Measurements from ENCODE around the gene CMTM6.

The CMTM6 gene, protein sequence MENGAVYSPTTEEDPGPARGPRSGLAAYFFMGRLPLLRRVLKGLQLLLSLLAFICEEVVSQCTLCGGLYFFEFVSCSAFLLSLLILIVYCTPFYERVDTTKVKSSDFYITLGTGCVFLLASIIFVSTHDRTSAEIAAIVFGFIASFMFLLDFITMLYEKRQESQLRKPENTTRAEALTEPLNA

GRCh38 chr3:32502118-32502945, at the start of gene CMTM6:
TSS of gene CMTM6 (minus strand) at chr3:32502852. CDS start at chr3:32502745, 107 bp downstream.
- in situ Hi-C loops (cut with MboI; ENCODE audit: low sequenced_read_pairs), result loop anchor here (25.0 kb wide), 1 partner anchor 160 kb away; no protein-coding TSS in a partner anchor

- in situ Hi-C loops (cut with MboI; ENCODE audit: low sequenced_read_pairs), result no loop called here
These were observed 49.4 kb upstream of the CMTM6 start for GRCh38 chr3:32552013-32552412.

GRCh38 chr3:32551496-32551895, 48.8 kb upstream of the CMTM6 start:
- in situ Hi-C loops (cut with MboI; ENCODE audit: low sequenced_read_pairs), result no loop called here

GRCh38 chr3:32551087-32551486, 48.4 kb upstream of the CMTM6 start:
- in situ Hi-C loops (cut with MboI; ENCODE audit: low sequenced_read_pairs), result no loop called here

GRCh38 chr3:32545305-32545704, 42.7 kb upstream of the CMTM6 start:
- in situ Hi-C loops (cut with MboI; ENCODE audit: low sequenced_read_pairs), result no loop called here

DNA sequence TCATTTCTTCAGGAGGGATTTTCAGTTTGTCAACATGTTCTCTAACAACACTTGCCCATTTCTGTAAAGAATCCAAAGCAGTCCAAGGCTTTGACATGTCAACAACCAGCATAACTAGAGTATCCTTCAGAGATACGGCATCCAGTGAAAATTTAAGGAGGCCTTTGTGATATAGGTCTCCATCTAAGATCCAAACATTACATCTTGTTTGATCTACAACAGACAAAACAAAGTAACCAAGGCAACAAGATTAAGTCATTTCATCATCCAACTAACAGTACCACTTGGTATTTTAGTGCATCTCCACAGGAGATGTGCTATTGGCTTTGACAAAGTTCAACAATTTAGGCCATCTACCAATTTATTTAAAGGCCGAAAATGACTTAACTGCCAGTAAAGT, 42.2 kb upstream of the CMTM6 start:
- in situ Hi-C loops (cut with MboI; ENCODE audit: low sequenced_read_pairs), result no loop called here

- in situ Hi-C loops (cut with MboI; ENCODE audit: low sequenced_read_pairs), result no loop called here
These were observed 40.2 kb upstream of the CMTM6 start for GRCh38 chr3:32542807-32543206.

DNA sequence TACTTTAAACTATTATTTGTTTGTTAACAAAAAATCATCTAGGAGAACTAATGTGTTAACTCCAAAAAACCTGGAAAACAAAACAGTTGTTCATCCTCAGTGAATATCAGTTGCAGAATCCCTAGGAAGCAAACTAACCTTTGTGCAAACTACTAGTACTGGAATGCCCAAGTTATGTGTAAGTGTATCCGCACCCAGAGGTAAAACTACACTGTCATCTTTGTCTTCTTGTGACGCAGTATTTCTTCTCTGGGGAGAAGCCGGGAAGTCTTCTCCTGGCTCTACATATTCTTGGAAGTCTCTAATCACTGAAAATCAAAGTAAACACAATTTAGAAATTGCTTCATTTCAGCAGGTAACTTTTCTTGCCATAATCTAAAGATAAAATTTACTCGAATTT, 38.2 kb upstream of the CMTM6 start:
- in situ Hi-C loops (cut with MboI; ENCODE audit: low sequenced_read_pairs), result no loop called here

GRCh38 chr3:32532434-32532833, 29.8 kb upstream of the CMTM6 start:
- in situ Hi-C loops (cut with MboI; ENCODE audit: low sequenced_read_pairs), result no loop called here

DNA sequence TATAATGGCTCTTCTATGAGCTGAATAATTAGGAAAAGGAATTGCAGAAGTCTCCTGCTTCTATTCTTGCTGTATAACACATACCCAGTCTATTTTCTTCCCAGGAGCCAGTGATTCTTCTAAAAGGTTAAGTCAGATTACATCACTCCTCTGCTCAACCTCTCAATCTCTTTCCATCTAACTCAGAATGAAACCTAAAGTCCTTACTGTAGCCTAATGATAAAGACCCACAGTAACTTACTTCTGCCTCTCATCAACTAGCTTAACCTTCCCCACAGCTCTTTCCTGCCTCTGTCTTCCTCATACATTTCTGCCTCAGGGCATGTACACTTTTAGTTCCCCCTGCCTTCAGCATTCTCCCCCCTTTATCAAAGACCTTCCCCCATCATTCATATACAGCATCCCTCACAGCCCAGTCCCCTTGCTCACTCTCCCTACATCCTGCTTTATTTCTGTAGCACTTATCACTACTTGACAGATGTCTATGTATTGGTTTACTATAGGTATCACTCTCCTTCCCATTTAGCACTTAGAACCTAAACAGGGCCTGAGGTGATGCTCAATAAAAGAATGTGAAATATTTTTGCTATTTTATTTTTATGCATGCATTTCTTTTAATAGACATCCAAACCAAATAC, 28.5 kb upstream of the CMTM6 start:
- in situ Hi-C loops (cut with MboI; ENCODE audit: low sequenced_read_pairs), result no loop called here

DNA sequence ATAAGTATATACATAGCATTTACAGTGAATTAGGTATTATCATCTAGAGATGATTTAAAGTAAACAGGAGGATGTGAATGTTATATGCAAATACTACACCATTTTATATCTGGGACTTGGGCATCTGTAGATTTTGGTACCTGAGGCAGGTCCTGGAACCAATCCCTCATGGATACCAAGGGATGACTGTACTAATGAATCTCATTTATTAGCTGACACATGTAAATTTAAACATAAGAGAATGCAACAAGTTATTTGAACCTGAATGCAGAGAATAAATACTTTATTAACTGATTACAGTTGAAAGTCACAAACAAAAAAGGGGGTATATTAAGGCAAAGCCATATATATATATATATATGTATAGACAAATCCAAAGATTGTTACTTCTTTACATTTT, 23.1 kb upstream of the CMTM6 start:
- in situ Hi-C loops (cut with MboI; ENCODE audit: low sequenced_read_pairs), result no loop called here

- in situ Hi-C loops (cut with MboI; ENCODE audit: low sequenced_read_pairs), result loop anchor here (25.0 kb wide), 1 partner anchor 140 kb away; no protein-coding TSS in a partner anchor
These were observed 20.0 kb upstream of the CMTM6 start for GRCh38 chr3:32522682-32523081.

DNA sequence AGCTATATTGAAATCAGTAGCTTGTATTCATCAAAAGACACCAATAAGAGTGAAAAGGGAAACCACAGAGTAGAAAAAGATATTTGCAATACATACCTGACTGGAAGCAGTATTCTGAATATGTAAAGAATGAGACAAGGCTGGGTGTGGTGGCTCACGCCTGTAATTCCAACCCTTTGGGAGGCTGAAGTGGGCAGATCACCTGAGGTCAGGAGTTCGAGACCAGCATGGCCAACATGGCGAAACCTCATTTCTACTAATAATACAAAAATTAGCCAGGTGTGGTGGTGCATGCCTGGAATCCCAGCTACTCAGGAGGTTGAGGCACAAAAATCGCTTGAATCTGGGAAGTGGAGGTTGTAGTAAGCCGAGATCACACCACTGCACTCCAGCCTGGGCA, 16.3 kb upstream of the CMTM6 start:
- in situ Hi-C loops (cut with MboI; ENCODE audit: low sequenced_read_pairs), result loop anchor here (25.0 kb wide), 1 partner anchor 143 kb away; no protein-coding TSS in a partner anchor

DNA sequence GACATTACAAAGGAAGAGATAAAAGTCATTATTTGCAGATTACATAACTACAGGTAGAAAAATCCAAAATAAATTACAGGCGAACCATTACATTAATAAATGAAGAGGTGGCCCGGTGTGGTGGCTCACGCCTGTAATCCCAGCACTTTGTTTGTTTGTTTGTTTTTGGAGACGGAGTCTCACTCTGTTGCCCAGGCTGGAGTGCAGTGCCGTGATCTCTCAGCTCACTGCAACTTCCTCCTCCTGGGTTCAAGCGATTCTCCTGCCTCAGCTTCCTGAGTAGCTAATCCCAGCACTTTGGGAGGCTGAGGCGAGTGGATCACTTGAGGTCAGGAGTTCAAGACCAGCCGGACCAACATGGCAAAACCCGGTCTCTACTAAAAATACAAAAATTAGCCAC, 14.1 kb upstream of the CMTM6 start:
- in situ Hi-C loops (cut with MboI; ENCODE audit: low sequenced_read_pairs), result loop anchor here (25.0 kb wide), 1 partner anchor 146 kb away; no protein-coding TSS in a partner anchor

DNA sequence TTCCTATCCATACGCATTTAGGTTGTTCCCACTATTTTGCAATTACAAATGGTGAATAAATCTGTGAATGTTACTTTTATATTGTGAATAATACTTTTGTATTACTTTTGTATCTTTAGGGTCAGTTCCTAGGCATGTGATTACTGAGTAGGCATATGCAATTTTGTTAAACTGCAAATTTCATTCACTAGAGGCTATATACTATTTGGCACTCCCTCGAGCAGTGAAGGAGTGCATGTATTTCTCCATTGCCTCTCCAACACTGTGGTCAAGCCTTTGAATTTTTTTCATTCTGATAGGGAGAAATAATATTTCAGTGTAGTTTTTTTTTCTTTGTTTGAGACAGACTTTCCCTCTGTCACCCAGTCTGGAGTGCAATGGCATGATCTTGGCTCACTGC, 8.4 kb upstream of the CMTM6 start:
- in situ Hi-C loops (cut with MboI; ENCODE audit: low sequenced_read_pairs), result loop anchor here (25.0 kb wide), 1 partner anchor 151 kb away; no protein-coding TSS in a partner anchor

GRCh38 chr3:32510075-32510724, 7.5 kb upstream of the CMTM6 start:
- in situ Hi-C loops (cut with MboI; ENCODE audit: low sequenced_read_pairs), result loop anchor here (25.0 kb wide), 1 partner anchor 152 kb away; no protein-coding TSS in a partner anchor

GRCh38 chr3:32508711-32509110, 6.1 kb upstream of the CMTM6 start:
- in situ Hi-C loops (cut with MboI; ENCODE audit: low sequenced_read_pairs), result loop anchor here (25.0 kb wide), 1 partner anchor 154 kb away; no protein-coding TSS in a partner anchor

DNA sequence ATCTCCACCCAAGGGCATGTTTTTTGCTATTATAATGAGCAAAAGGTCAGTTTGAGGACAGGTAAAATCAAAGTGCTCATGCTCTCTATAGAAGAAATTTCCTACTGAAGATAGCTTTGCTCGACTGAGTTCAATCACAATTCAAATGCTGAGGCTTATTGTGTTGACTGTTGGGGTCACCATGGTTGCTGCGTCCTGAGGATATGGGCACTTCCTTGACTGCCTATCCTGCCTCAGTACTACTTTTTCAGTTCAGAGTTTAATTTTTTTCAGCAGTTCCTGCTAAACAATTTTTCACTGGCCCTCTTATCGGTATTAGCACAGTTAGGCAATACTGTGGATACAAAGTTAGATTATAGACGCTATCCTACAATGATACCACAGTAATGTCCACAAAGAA, 3.8 kb upstream of the CMTM6 start:
- in situ Hi-C loops (cut with MboI; ENCODE audit: low sequenced_read_pairs), result loop anchor here (25.0 kb wide), 1 partner anchor 156 kb away; no protein-coding TSS in a partner anchor

- in situ Hi-C loops (cut with MboI; ENCODE audit: low sequenced_read_pairs), result loop anchor here (25.0 kb wide), 1 partner anchor 159 kb away; no protein-coding TSS in a partner anchor
These were observed 264 bp upstream of the CMTM6 start for GRCh38 chr3:32502946-32503286.

- in situ Hi-C loops (cut with MboI; ENCODE audit: low sequenced_read_pairs), result loop anchor here (25.0 kb wide), 1 partner anchor 161 kb away; no protein-coding TSS in a partner anchor
These were observed 902 bp downstream of the CMTM6 start for GRCh38 chr3:32501783-32502117.
